ENCODE results near the gene LETM1.

Gene LETM1

GRCh38 chr4:1793940-1794808 lies 61.8 kb downstream of the LETM1 start:
- FAIRE-seq (no peak), DNase-seq (ENCODE audit: insufficient read length, low spot score) (no peak)
- TF ChIP-seq POLR2A (IDR thresholded peaks at IDR 0.05; ENCODE audit: low read depth, low read length) (no peak), PAX5 (IDR thresholded peaks at IDR 0.05; ENCODE audit: insufficient read depth, low read length, severe bottlenecking) (no peak), SPI1 (IDR thresholded peaks at IDR 0.05; ENCODE audit: low read depth, low read length) (no peak), POU2F2 (IDR thresholded peaks at IDR 0.05; ENCODE audit: low read depth, low read length) (no peak), TAF1 (IDR thresholded peaks at IDR 0.05; ENCODE audit: low read depth, low read length) (no peak), POLR2AphosphoS5 (IDR thresholded peaks at IDR 0.05; ENCODE audit: low read depth, low read length) (no peak)

- FAIRE-seq (no peak), DNase-seq (ENCODE audit: insufficient read length, low spot score) (no peak)
- TF ChIP-seq POU2F2 (IDR thresholded peaks at IDR 0.05; ENCODE audit: low read depth, low read length): no peak
- no peak for TF ChIP-seq SPI1 (IDR thresholded peaks at IDR 0.05; ENCODE audit: low read depth, low read length)
- no peak for TF ChIP-seq TAF1 (IDR thresholded peaks at IDR 0.05; ENCODE audit: low read depth, low read length)
- TF ChIP-seq PAX5 (IDR thresholded peaks at IDR 0.05; ENCODE audit: insufficient read depth, low read length, severe bottlenecking): no peak
- TF ChIP-seq POLR2A (IDR thresholded peaks at IDR 0.05; ENCODE audit: low read depth, low read length): no peak
These were observed 62.5 kb downstream of the LETM1 start for GRCh38 chr4:1793496-1793840.

- DNase-seq (ENCODE audit: insufficient read length, low spot score) (peak; percentile 93), FAIRE-seq (no peak)
- TF ChIP-seq POLR2AphosphoS5 (IDR thresholded peaks at IDR 0.05; ENCODE audit: low read depth, low read length): no peak
- no peak for TF ChIP-seq PAX5 (IDR thresholded peaks at IDR 0.05; ENCODE audit: insufficient read depth, low read length, severe bottlenecking)
- no peak for TF ChIP-seq POU2F2 (IDR thresholded peaks at IDR 0.05; ENCODE audit: low read depth, low read length)
- no peak for TF ChIP-seq SPI1 (IDR thresholded peaks at IDR 0.05; ENCODE audit: low read depth, low read length)
- TF ChIP-seq TAF1 (IDR thresholded peaks at IDR 0.05; ENCODE audit: low read depth, low read length): no peak
These were observed 63.0 kb downstream of the LETM1 start, which contains the start of gene FGFR3 for GRCh38 chr4:1792832-1793495. FGFR3 (plus strand) TSS chr4:1793293; CDS start chr4:1793935, 642 bp downstream.

- FAIRE-seq (no peak), DNase-seq (ENCODE audit: insufficient read length, low spot score) (no peak)
- TF ChIP-seq POLR2A (IDR thresholded peaks at IDR 0.05; ENCODE audit: low read depth, low read length): no peak
- TF ChIP-seq SPI1 (IDR thresholded peaks at IDR 0.05; ENCODE audit: low read depth, low read length): no peak
- no peak for TF ChIP-seq POU2F2 (IDR thresholded peaks at IDR 0.05; ENCODE audit: low read depth, low read length)
- TF ChIP-seq PAX5 (IDR thresholded peaks at IDR 0.05; ENCODE audit: insufficient read depth, low read length, severe bottlenecking): no peak
- no peak for TF ChIP-seq TAF1 (IDR thresholded peaks at IDR 0.05; ENCODE audit: low read depth, low read length)
- no peak for TF ChIP-seq POLR2AphosphoS5 (IDR thresholded peaks at IDR 0.05; ENCODE audit: low read depth, low read length)
These were observed 63.7 kb downstream of the LETM1 start for GRCh38 chr4:1792158-1792831.

- FAIRE-seq (no peak), DNase-seq (ENCODE audit: insufficient read length, low spot score) (no peak)
- no peak for TF ChIP-seq POLR2AphosphoS5 (IDR thresholded peaks at IDR 0.05; ENCODE audit: low read depth, low read length)
- no peak for TF ChIP-seq SPI1 (IDR thresholded peaks at IDR 0.05; ENCODE audit: low read depth, low read length)
- TF ChIP-seq POLR2A (IDR thresholded peaks at IDR 0.05; ENCODE audit: low read depth, low read length): no peak
- no peak for TF ChIP-seq POU2F2 (IDR thresholded peaks at IDR 0.05; ENCODE audit: low read depth, low read length)
- no peak for TF ChIP-seq TAF1 (IDR thresholded peaks at IDR 0.05; ENCODE audit: low read depth, low read length)
- TF ChIP-seq PAX5 (IDR thresholded peaks at IDR 0.05; ENCODE audit: insufficient read depth, low read length, severe bottlenecking): no peak
These were observed 66.0 kb downstream of the LETM1 start for GRCh38 chr4:1790005-1790404.

- FAIRE-seq (no peak), DNase-seq (ENCODE audit: insufficient read length, low spot score) (no peak)
- TF ChIP-seq POLR2A (IDR thresholded peaks at IDR 0.05; ENCODE audit: low read depth, low read length) (no peak), PAX5 (IDR thresholded peaks at IDR 0.05; ENCODE audit: insufficient read depth, low read length, severe bottlenecking) (no peak), SPI1 (IDR thresholded peaks at IDR 0.05; ENCODE audit: low read depth, low read length) (no peak), TAF1 (IDR thresholded peaks at IDR 0.05; ENCODE audit: low read depth, low read length) (no peak), POLR2AphosphoS5 (IDR thresholded peaks at IDR 0.05; ENCODE audit: low read depth, low read length) (no peak), POU2F2 (IDR thresholded peaks at IDR 0.05; ENCODE audit: low read depth, low read length) (no peak)
These were observed 66.4 kb downstream of the LETM1 start for GRCh38 chr4:1789552-1789951.

- TF ChIP-seq SPI1 (IDR thresholded peaks at IDR 0.05; ENCODE audit: low read depth, low read length) (no peak), POLR2AphosphoS5 (IDR thresholded peaks at IDR 0.05; ENCODE audit: low read depth, low read length) (no peak), POU2F2 (IDR thresholded peaks at IDR 0.05; ENCODE audit: low read depth, low read length) (no peak), TAF1 (IDR thresholded peaks at IDR 0.05; ENCODE audit: low read depth, low read length) (no peak), PAX5 (IDR thresholded peaks at IDR 0.05; ENCODE audit: insufficient read depth, low read length, severe bottlenecking) (no peak), POLR2A (IDR thresholded peaks at IDR 0.05; ENCODE audit: low read depth, low read length) (no peak)
- no peak for DNase-seq (ENCODE audit: insufficient read length, low spot score)
- no peak for FAIRE-seq
These were observed 67.5 kb downstream of the LETM1 start for GRCh38 chr4:1788254-1788973.

GRCh38 chr4:1787411-1788077 lies 68.4 kb downstream of the LETM1 start:
- no peak for FAIRE-seq
- TF ChIP-seq PAX5 (IDR thresholded peaks at IDR 0.05; ENCODE audit: insufficient read depth, low read length, severe bottlenecking) (no peak), SPI1 (IDR thresholded peaks at IDR 0.05; ENCODE audit: low read depth, low read length) (no peak), POLR2A (IDR thresholded peaks at IDR 0.05; ENCODE audit: low read depth, low read length) (no peak), TAF1 (IDR thresholded peaks at IDR 0.05; ENCODE audit: low read depth, low read length) (no peak), POU2F2 (IDR thresholded peaks at IDR 0.05; ENCODE audit: low read depth, low read length) (no peak), POLR2AphosphoS5 (IDR thresholded peaks at IDR 0.05; ENCODE audit: low read depth, low read length) (no peak)
- no peak for DNase-seq (ENCODE audit: insufficient read length, low spot score)
